Neural crest cell (in vitro differentiated cells): ENCODE measurements around the gene NDUFA13. TPM values are rescaled to one million over a fixed set of nuclear protein-coding genes. Genes with fewer than 3 reads are reported as not detected.

ENCODE experiments used
- DNase-seq: peaks from one replicate; pipeline ENCODE4 v3.0.0; 2021; ENCODE audit warnings: low read depth, mixed read lengths, low spot score
- H3K27ac Mint-ChIP-seq: one replicate; pipeline ENCODE4 v1.8.0; 2021; ENCODE audit warnings: mild to moderate bottlenecking, mixed read lengths; ENCODE audit not compliant: unreplicated experiment
- H3K27me3 Mint-ChIP-seq: 2 replicates; pipeline ENCODE4 v1.8.0; 2021; ENCODE audit warnings: low read depth, mild to moderate bottlenecking, mixed read lengths
- H3K36me3 Mint-ChIP-seq: 2 replicates; pipeline ENCODE4 v1.8.0; 2021; ENCODE audit warnings: low read depth, mild to moderate bottlenecking, mixed read lengths
- H3K4me1 Mint-ChIP-seq: 2 replicates; pipeline ENCODE4 v1.8.0; 2021; ENCODE audit warnings: mixed read lengths
- H3K4me3 Mint-ChIP-seq: one replicate; pipeline ENCODE4 v1.8.0; 2021; ENCODE audit warnings: mild to moderate bottlenecking, mixed read lengths
- H3K9me3 Mint-ChIP-seq: 2 replicates; pipeline ENCODE4 v1.8.0; 2021; ENCODE audit warnings: mixed read lengths
- total RNA-seq: library from RNA; stranded (reverse); gene quantifications from 2 replicates; pipeline ENCODE4 v1.2.1, GENCODE V29; 2021
- TF ChIP-seq, protein P1 (sequence below): fragments of 200-600 bp; sonication (generic); conservative IDR thresholded peaks from 2 replicates; pipeline ENCODE4 v1.5.0; 2021; ENCODE audit warnings: antibody characterized with exemption, mild to moderate bottlenecking

The NDUFA13 gene
- total RNA-seq, 1 donor from 2014 or later, result 389 TPM

DNA sequence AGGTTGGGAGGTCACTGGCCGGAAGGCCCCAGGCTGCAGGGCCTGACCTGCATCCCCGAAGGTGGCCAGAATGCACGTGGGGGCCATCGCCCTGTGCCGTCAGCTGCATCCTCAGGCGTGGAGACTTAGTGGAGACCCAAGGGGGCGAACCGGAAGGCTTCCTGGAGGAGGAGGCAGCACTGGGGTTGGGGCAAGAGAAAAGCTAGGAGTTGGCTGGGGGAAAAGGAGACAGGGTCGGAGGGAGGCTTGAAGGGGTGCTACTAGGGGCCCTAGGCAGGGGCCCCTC is 11.3 kb downstream of the NDUFA13 start:
- no peak overlapping the region for H3K4me3 Mint-ChIP-seq
- H3K36me3 Mint-ChIP-seq, result peaks cover 3% of the 10 kb centered on the region

DNA sequence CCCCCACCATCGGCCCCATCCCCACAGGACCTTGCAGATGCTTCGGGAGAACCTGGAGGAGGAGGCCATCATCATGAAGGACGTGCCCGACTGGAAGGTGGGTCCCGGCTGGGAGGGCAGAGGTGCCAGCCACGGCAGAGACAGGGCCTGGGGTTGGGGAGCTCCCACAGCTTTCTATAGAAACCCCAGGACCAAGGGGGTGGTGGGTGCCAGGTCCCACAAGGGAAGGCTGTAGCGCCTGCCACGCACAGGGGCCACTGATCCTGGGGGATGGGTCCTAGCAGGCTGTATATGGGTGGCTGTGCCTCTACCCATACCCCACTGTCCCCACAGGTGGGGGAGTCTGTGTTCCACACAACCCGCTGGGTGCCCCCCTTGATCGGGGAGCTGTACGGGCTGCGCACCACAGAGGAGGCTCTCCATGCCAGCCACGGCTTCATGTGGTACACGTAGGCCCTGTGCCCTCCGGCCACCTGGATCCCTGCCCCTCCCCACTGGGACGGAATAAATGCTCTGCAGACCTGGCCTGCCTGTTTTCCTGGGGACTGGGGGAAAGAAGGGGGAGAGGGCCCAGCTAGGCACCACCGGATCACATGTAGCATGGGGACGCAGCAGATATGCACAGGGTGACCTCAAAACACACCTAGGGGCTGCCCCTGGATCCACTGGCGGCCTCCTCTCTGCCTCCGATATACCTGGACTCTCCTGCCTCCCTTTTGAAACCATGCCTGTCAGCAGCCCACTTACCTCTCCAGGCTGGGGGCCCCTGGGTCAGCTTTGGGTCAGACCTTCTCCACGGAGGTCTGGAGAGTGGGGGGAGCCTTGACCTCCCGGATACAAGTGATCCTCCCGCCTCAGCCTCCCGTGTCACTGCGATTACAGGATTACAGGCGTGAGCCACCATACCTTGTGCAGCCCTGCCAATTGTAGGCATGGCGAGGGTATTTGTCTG is 11.9 kb downstream of the NDUFA13 start:
- TF ChIP-seq, protein P1, sequence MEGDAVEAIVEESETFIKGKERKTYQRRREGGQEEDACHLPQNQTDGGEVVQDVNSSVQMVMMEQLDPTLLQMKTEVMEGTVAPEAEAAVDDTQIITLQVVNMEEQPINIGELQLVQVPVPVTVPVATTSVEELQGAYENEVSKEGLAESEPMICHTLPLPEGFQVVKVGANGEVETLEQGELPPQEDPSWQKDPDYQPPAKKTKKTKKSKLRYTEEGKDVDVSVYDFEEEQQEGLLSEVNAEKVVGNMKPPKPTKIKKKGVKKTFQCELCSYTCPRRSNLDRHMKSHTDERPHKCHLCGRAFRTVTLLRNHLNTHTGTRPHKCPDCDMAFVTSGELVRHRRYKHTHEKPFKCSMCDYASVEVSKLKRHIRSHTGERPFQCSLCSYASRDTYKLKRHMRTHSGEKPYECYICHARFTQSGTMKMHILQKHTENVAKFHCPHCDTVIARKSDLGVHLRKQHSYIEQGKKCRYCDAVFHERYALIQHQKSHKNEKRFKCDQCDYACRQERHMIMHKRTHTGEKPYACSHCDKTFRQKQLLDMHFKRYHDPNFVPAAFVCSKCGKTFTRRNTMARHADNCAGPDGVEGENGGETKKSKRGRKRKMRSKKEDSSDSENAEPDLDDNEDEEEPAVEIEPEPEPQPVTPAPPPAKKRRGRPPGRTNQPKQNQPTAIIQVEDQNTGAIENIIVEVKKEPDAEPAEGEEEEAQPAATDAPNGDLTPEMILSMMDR, result no peak
- Mint-ChIP-seq H3K4me3 (no peak overlapping the region), H3K4me1 (peaks cover 46% of the 10 kb centered on the region), H3K36me3 (peaks cover 3% of the 10 kb centered on the region), H3K27ac (no peak overlapping the region), H3K27me3 (peaks cover 3% of the 10 kb centered on the region), H3K9me3 (no peaks in the 10 kb centered on the region)
- DNase-seq, result no peak

More for the DNA sequence above, 11.3 kb downstream of the NDUFA13 start:
- no peak for DNase-seq
- peak overlapping the region; percentile 27 for H3K27ac Mint-ChIP-seq
- H3K9me3 Mint-ChIP-seq, result no peaks in the 10 kb centered on the region
- peaks cover 51% of the 10 kb centered on the region for H3K4me1 Mint-ChIP-seq
- TF ChIP-seq, protein P1, result no peak
- peaks cover 3% of the 10 kb centered on the region for H3K27me3 Mint-ChIP-seq

DNA sequence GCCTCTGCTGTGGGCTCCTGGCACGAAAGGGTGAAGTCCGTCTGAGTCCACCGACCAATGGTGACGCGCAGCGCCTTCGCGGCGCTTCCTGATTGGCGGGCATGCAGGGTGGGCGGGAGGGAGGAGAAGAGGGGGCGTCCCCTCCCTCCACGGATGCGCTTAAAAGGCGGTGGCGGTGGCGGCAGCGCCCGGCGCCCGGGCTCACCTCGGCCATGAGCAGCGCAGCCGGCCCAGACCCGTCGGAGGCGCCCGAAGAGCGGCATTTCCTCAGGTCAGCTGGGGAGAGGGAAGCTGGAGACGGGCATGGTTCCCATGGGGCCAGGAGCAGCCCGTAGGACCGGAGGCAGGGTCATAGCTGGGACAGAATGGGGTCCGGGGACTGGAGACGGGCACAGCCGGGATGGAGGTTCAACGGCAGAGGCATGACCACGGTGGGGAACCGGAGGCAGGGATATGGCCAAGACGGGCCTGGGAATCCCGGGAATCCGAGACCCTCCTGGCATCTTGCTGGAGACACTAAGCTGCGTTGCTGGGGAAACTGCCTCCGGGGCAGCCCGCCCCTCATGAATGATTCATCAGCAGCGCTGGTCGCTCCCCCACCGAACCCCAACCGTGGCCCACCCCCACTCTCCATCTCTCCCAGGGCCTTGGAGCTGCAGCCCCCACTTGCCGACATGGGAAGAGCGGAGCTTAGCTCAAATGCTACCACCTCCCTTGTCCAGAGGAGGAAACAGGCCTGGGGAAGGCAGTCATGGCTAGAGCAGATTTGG is 12.9 kb downstream of the NDUFA13 start, which contains the start of gene YJEFN3:
TSS of gene YJEFN3 (plus strand) at position 191 of the 770 bp plus-strand sequence. CDS start at position 213, 22 bp downstream.
- peak within 1 kb of the TSS; percentile 67 for H3K27ac Mint-ChIP-seq
- TF ChIP-seq, protein P1, result no peak

DNA sequence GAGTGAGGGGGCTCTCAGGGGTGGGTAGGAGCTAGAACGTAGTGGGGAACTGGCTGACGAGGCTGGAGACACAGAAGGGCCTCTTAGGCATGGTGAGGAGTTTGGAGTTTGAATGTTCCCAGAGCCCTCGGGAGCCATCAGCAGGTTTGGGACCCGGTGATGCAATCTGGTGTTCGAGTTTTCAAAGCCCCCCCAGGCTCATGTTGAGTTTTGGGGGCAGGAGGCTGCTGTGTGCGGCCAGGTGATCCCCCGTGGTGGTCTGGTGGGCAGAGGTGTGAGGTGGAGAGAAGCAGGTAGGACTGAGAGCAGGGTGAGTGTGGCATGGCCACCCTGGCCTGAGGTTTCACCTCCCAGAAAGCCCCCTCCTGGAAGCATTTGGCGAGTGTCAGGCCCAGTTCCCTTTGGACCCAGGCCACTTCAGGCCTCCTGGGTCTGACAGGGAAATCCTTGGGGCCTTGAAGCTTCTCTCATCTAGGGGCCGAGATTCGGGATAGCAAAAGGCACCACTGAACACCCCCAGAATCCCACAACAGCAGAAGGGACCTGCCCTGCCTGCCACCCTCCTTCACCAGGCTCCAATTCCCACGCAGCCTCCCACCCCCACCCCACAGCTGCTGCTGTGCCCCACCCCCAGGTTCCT is 13.9 kb downstream of the NDUFA13 start:
- H3K27ac Mint-ChIP-seq, result peak overlapping the region; percentile 67

More for the DNA sequence above, 12.9 kb downstream of the NDUFA13 start, which contains the start of gene YJEFN3:
- no peak for DNase-seq
- H3K9me3 Mint-ChIP-seq, result no peaks in the 10 kb centered on the region
- H3K4me3 Mint-ChIP-seq, result peak within 1 kb of the TSS; percentile 32
- H3K36me3 Mint-ChIP-seq, result peaks cover 4% of the 10 kb centered on the region
- peaks cover 6% of the 10 kb centered on the region for H3K27me3 Mint-ChIP-seq
- peaks cover 48% of the 10 kb centered on the region for H3K4me1 Mint-ChIP-seq

DNA sequence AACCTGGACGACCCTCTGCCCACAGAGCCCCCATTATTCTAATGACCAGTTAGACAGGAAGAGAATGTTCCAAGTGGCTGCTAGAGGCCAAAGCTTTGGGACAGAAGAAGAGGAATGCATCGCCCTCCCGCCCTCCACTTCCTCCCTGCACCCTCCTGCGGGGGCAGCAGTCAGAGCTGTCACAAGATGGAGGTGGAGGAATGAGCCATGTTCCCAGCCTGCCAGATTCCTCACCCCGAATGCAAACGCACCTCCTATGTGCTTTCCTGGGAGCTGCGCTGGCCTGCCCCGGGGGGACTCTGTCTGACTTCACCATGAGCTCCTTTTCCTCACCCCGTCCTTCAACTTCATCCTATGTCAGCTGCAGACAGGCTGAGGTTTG is 14.4 kb downstream of the NDUFA13 start:
- Mint-ChIP-seq H3K4me3 (peak overlapping the region; percentile 67), H3K9me3 (no peaks in the 10 kb centered on the region), H3K4me1 (peaks cover 47% of the 10 kb centered on the region), H3K27me3 (peaks cover 7% of the 10 kb centered on the region), H3K27ac (no peak overlapping the region), H3K36me3 (peaks cover 8% of the 10 kb centered on the region)
- TF ChIP-seq, protein P1, result no peak
- DNase-seq, result no peak

More for the DNA sequence above, 13.9 kb downstream of the NDUFA13 start:
- peaks cover 52% of the 10 kb centered on the region for H3K4me1 Mint-ChIP-seq
- TF ChIP-seq, protein P1, result no peak
- no peak for DNase-seq
- H3K4me3 Mint-ChIP-seq, result no peak overlapping the region
- H3K36me3 Mint-ChIP-seq, result peaks cover 8% of the 10 kb centered on the region
- no peaks in the 10 kb centered on the region for H3K9me3 Mint-ChIP-seq
- peaks cover 7% of the 10 kb centered on the region for H3K27me3 Mint-ChIP-seq
